NOMO-1 treated with dmso at 0.1 percent for 144 hours (cell line): ENCODE data around the gene SHISA8.

Experiments used
- DNase-seq: peaks from one replicate; lab custom pipeline; 2025; ENCODE audit not compliant: unreplicated experiment; lab: John Stamatoyannopoulos, UW

Gene SHISA8

GRCh38 chr22:41934284-41935014 is 19.6 kb upstream of the SHISA8 start:
- DNase-seq: no peak

DNA sequence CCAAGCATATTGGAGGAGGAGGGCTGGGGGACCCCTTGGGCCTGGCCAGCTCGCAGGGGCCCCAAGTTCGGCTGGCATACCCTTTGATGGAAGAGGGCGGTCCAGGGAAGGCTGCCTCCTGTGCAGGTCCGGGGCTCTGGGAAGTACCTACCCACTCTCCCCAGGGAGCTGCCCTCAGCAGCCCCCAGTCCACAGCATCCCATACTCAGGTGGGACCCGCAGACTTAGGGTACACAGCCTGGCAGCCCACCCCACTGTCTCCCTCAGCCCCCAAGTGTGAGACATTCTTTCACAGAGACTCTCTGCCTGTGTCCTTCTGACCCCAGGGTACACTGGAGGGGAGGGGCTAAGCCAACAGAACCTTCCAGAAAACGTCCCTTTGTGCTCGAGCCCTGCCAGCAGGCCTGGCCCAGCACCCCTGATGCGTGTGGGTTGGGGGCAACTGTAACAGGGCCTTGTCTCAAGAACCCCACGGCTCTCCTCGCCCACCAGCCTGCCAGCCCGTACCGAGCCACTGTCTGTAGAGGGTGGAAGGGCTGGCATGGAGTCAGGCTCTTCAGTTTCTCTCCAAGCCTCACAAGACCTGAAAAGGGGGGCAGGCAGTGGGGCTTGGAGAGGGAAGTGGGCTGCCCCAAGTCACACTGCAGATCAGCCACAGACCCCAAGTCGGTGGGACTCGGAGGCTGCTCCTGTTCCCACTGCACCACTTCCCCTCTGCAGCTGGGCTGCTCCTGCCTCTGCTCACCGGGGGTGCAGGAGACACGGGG is 18.7 kb upstream of the SHISA8 start:
- no peak for DNase-seq

- DNase-seq: no peak
These were observed 17.5 kb upstream of the SHISA8 start for GRCh38 chr22:41932353-41932752.

- no peak for DNase-seq
These were observed 16.9 kb upstream of the SHISA8 start for GRCh38 chr22:41931701-41932269.

DNA sequence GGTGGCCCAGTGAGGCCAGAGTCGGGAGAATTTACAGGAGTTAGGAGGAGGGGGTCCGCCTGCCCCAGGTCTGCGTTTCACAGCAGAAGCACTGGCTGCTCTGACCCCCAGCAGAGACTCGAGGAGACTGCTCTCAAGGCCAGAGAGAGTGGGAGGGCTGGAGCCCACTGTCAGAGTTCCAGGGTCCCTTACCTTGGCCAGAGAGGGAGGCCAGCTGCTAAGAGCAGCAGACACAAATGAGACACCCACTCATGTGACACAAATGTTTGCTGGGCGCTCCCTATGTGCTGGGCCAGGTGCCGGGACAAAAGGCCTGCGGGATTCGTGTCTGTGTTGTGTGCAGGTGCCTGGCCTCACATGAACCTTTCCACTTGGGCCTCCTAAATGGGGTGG is 14.5 kb upstream of the SHISA8 start:
- no peak for DNase-seq

DNA sequence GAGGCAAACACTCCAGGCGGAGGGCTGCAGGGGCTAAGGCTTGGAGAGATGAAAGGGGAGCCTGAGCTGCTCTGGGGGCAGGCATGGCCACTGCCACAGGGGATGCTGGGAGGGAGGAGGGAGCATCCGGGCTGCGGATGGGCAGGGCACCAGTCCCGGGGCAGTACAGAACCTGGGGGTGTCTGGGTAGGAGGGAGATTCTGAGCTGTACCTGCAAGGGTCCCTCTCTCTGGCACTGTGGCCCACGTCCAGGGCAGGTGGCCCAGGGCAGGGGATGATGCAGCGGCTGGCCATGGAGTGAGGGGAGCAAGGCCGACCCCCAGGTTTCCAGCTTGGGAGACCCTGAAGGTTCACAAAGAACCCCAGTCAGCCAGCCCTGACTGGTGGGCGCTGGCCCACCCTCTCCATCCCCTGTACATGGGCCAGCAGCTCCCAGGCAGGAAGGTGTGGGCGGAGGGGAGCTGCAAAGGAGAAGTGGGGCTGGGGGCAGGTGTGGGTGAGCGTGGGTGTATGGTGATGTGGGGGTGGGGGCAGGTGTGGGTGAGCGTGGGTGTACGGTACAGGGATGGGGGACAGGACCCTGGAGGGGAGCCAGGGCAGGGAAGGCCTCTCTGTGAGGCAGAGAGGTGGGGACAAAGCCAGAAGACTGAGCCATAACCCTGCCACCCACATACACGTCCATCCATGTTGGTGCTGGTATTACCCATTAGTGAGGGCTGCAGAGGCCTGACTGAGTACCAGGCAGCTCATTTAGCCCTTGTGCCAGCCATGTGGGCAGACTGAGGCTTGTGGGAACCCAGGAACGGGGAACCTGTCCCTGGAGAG is 13.9 kb upstream of the SHISA8 start:
- DNase-seq: no peak

- DNase-seq: no peak
These were observed 12.9 kb upstream of the SHISA8 start for GRCh38 chr22:41927813-41928212.

DNA sequence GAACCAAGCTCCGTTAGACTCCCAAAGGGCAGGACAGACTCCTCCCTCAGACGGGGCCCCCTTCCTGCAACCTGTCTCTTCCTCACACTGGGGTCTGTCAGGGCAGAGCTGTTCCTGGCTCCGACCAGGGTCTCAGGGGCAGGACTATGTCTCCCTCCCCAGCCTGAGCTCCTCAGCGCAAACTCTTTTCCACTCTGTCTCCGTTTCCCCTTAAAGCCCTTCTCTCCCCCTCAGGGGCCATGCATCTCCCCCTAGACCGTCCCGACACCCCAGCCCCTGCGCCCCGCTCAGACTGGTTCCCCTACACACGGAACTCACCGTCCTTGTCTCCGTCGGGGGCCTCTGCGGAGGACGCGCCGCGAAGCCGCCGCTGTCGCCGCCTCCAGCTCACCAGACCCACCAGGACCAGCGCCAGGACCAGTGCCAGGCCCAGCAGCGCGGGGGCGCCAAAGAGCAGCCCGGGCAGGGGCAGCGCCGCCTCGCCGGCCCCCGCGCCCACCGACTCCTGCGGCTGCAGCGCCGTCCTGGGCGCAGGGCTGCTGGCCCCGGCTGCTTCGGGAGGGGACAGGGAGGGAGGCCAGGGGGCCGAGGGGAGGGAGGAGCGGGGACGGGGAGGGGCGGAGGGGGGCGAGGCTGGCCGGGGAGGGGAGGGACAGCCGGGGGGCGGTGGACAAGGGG is 11.0 kb upstream of the SHISA8 start:
- DNase-seq: peak; percentile 60

DNA sequence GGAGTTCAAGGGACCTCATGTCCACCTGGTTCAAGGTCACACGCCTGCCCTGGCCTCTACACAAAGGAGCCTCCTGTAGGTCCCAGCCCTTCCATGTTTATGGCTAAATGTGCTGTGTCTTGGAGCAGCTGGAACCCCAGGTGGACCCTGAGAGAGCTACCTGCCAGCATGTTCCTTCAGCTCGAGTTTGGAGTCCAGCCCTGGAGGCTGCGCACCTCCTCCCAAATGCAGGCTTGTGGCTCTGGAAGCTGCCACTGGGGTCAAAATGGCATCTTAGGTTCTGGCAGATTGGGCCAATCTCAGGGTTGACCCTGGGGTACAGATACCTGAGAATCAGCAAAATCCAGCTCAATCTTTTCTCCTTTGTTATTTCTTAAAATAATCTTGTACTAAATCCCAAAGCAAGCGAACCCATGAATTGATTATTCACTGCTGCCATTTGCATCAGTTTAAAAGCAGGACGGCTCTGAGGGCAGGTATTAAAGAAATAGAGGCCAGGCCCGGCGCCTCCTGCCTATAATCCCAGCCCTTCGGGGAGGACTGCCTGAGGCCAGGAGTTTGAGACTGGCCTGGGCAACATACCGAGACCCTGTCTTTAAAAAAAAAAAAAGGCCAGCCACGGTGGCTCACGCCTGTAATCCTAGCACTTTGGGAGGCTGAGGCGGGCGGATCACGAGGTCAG is 8.9 kb upstream of the SHISA8 start:
- no peak for DNase-seq

GRCh38 chr22:41922940-41923594 is 8.2 kb upstream of the SHISA8 start:
- DNase-seq: no peak

DNA sequence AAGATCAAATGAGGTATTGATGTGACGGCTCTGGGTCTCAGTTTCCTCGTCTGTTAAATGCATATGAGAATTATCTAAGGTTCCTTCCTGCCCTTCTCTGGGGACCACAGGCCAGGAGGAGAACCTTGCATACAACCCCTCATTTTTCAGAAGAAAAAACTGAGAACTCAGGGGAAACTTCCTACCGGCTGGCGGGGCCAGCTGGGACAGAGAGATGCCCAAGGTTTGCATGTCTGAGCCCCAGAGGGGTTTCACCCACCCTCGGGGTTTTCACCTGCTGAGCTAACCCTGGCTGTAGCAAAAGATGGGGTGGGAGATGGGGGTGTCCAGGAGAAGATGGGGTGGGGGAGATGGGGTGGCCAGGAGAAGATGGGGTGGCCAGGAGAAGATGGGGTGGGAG is 7.5 kb upstream of the SHISA8 start:
- no peak for DNase-seq

- DNase-seq: peak; percentile 50
These were observed 5.5 kb upstream of the SHISA8 start for GRCh38 chr22:41920271-41920976.

- peak; percentile 71 for DNase-seq
These were observed 4.7 kb upstream of the SHISA8 start for GRCh38 chr22:41919357-41920224.

- peak; percentile 54 for DNase-seq
These were observed 3.3 kb upstream of the SHISA8 start for GRCh38 chr22:41917903-41918791.

GRCh38 chr22:41917375-41917902 is 2.6 kb upstream of the SHISA8 start:
- DNase-seq: no peak

DNA sequence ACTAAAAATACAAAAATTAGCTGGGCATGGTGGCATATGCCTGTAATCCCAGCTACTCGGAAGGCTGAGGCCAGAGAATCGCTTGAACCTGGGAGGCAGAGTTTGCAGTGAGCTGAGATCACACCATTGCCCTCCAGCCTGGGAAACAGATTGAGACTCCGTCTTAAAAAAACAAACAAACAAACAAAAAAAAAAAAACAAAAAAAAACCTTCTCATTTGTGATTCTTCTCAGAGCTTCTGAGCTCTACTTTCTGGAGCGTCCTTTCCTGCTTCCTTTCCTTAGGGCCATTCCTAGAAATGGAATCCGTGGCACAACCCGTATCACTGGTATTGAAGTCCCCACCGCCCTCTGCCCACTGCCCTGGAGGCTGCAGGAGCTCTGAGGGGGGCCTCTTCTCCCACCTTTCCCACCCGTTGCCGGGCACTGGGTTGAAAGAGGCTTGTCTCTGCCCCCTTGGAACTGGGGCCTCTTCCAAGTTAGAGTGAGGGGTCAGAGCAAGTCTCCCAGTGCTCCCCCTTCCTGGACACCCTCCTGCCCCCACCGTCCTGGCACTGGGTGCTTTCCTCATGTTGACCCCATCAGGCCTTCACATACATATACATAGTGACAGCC is 2.0 kb upstream of the SHISA8 start:
- no peak for DNase-seq
